Osteoblast (primary cell): ENCODE data around the gene PLCD4. TPM values are rescaled to one million over a fixed set of nuclear protein-coding genes. Genes with fewer than 3 reads are reported as not detected.

ENCODE experiments used
- DNase-seq: peaks from one replicate; pipeline ENCODE4 v3.0.0; 2011; ENCODE audit warnings: low spot score, mixed read lengths; ENCODE audit not compliant: insufficient read length; ENCODE audit errors: missing footprints
- H2AFZ ChIP-seq: 2 replicates; pipeline ENCODE4 v1.6.0; 2011; ENCODE audit warnings: mild to moderate bottlenecking, low read length
- H3K27ac ChIP-seq: 2 replicates; pipeline ENCODE4 v1.5.1; 2011; ENCODE audit warnings: mild to moderate bottlenecking, low read depth, low read length, moderate library complexity
- H3K27me3 ChIP-seq: 2 replicates; pipeline ENCODE4 v1.6.0; 2012; ENCODE audit warnings: mild to moderate bottlenecking, control low read depth, inconsistent platforms, low read length, moderate library complexity; ENCODE audit not compliant: insufficient read depth
- H3K36me3 ChIP-seq: 2 replicates; pipeline ENCODE4 v1.5.1; 2011; ENCODE audit warnings: mild to moderate bottlenecking, low read length, control low read depth, moderate library complexity; ENCODE audit not compliant: insufficient read depth
- H3K4me1 ChIP-seq: 2 replicates; pipeline ENCODE4 v1.5.1; 2011; ENCODE audit warnings: mild to moderate bottlenecking, low read length, control low read depth, moderate library complexity; ENCODE audit not compliant: insufficient read depth
- H3K4me2 ChIP-seq: 2 replicates; pipeline ENCODE4 v1.6.0; 2011; ENCODE audit warnings: mild to moderate bottlenecking, low read length; ENCODE audit not compliant: insufficient read depth
- H3K4me3 ChIP-seq: fragments of 200-600 bp; sonication (generic); 3 replicates; pipeline ENCODE4 v1.5.1; 2012; ENCODE audit warnings: mild to moderate bottlenecking, low read length, inconsistent platforms; ENCODE audit not compliant: insufficient read depth
- H3K79me2 ChIP-seq: 2 replicates; pipeline ENCODE4 v1.6.0; 2012; ENCODE audit warnings: mild to moderate bottlenecking, low read length, control low read depth, inconsistent platforms; ENCODE audit not compliant: insufficient read depth
- H3K9me3 ChIP-seq: 2 replicates; pipeline ENCODE4 v1.5.1; 2011; ENCODE audit warnings: low read depth, low read length, control low read depth
- H4K20me1 ChIP-seq: 2 replicates; pipeline ENCODE4 v1.6.0; 2012; ENCODE audit warnings: mild to moderate bottlenecking, low read length, control low read depth; ENCODE audit not compliant: insufficient read depth
- CTCF ChIP-seq: IDR thresholded peaks from 2 replicates; pipeline ENCODE4 v1.5.1; 2011; ENCODE audit warnings: mild to moderate bottlenecking, low read depth, low read length, moderate library complexity; ENCODE audit errors: extremely low read depth
- total RNA-seq: library from RNA; depleted of rRNA; stranded (reverse); fragments of >200 nt; gene quantifications from 2 replicates; pipeline ENCODE4 v1.2.3, GENCODE V29; 2012

The PLCD4 gene
- total RNA-seq, 1 donor, result 2.5 TPM

GRCh38 chr2:218566296-218566695, 41.4 kb upstream of the PLCD4 start:
- H3K79me2 ChIP-seq, result peaks cover 81% of the 10 kb centered on the region
- no peak overlapping the region for H3K4me3 ChIP-seq
- H3K4me2 ChIP-seq, result peak overlapping the region; percentile 93
- H3K36me3 ChIP-seq, result no peaks in the 10 kb centered on the region
- H2AFZ ChIP-seq, result no peak overlapping the region
- DNase-seq, result no peak
- peaks cover 8% of the 10 kb centered on the region for H4K20me1 ChIP-seq
- no peak overlapping the region for H3K27ac ChIP-seq
- TF ChIP-seq CTCF, result no peak
- no peaks in the 10 kb centered on the region for H3K27me3 ChIP-seq
- peaks cover 30% of the 10 kb centered on the region for H3K4me1 ChIP-seq
- no peaks in the 10 kb centered on the region for H3K9me3 ChIP-seq

- Histone ChIP-seq H3K4me1 (peaks cover 31% of the 10 kb centered on the region), H3K36me3 (peaks cover 6% of the 10 kb centered on the region), H3K9me3 (no peaks in the 10 kb centered on the region), H3K4me2 (peak overlapping the region; percentile 93), H3K79me2 (peaks cover 94% of the 10 kb centered on the region), H3K27me3 (no peaks in the 10 kb centered on the region), H3K27ac (peak overlapping the region; percentile 98), H2AFZ (peak overlapping the region; percentile 83), H3K4me3 (peak overlapping the region; percentile 94), H4K20me1 (peaks cover 9% of the 10 kb centered on the region)
- TF ChIP-seq CTCF, result no peak
- DNase-seq, result no peak
These were observed 39.9 kb upstream of the PLCD4 start for GRCh38 chr2:218567797-218568189.

- H2AFZ ChIP-seq, result peak within 1 kb of the TSS; percentile 96
- DNase-seq, result peak; percentile 95
- H3K27me3 ChIP-seq, result no peaks in the 10 kb centered on the region
These were observed 39.3 kb upstream of the PLCD4 start, which contains the start of the genes CNOT9 and USP37 for GRCh38 chr2:218568190-218569037. CNOT9 (plus strand) TSS chr2:218568839; CDS start chr2:218568955, 116 bp downstream. USP37 (minus strand) TSS chr2:218568351; CDS start chr2:218558653, 9,698 bp downstream.

More at GRCh38 chr2:218568190-218569037, 39.3 kb upstream of the PLCD4 start, which contains the start of the genes CNOT9 and USP37:
- Histone ChIP-seq H3K36me3 (peaks cover 6% of the 10 kb centered on the region), H4K20me1 (peaks cover 9% of the 10 kb centered on the region), H3K79me2 (peaks cover 97% of the 10 kb centered on the region), H3K4me3 (peak within 1 kb of the TSS; percentile 94), H3K9me3 (no peaks in the 10 kb centered on the region), H3K4me2 (peak within 1 kb of the TSS; percentile 93), H3K27ac (peak within 1 kb of the TSS; percentile 98), H3K4me1 (peaks cover 31% of the 10 kb centered on the region)
- no peak for TF ChIP-seq CTCF
